GM19193 (cell line): ENCODE results near the gene QKI.

Experiments
- POLR2A ChIP-seq: IDR thresholded peaks from 4 replicates; pipeline ENCODE4 v1.6.1; 2011; ENCODE audit not compliant: insufficient read depth, insufficient read length; ENCODE audit errors: extremely low read depth

QKI gene

DNA sequence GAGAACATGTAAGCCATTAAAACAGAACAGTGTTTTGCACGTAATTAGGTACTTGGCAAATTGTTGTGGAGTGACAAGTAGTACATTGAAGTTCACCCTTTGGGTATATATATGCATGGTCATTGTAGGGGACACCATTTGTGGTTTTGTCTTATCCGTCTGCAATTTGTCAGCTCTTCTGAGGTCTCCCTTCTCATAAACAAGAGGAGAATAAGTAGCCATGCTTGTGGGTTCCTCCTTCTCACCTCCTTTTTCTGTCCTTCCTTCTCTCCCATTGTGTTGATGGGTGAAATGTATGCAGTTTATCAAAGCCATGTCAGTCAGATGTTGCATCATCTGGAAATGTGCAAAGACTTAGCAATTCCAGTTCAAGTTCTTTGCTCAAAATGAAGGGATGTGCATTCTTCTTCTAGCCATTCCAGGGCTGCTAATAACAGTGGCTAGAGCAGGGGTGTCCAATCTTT is 70.9 kb downstream of the QKI start:
- no peak for TF ChIP-seq POLR2A

- no peak for TF ChIP-seq POLR2A
Observed at GRCh38 chr6:163486821-163487220, 72.3 kb downstream of the QKI start.

DNA sequence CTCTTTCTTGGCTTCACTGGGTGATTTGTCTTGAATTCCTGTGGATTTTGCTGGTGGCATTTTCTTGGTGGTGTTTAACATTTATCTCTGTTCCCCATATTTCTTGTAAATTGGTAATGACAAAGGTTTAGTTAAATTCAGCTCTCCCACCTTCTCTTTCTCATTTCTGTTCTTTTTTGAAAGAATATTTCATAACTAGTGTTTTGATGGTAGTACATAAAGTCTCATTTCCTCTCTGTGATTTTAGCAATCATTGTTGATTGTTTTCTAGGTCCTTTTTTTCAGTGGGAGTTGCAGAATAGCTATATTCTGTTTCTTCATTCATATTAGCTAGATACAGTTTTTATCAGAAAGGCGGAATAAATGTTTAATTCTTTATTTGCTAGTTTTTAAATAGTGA is 73.1 kb downstream of the QKI start:
- TF ChIP-seq POLR2A = no peak

- TF ChIP-seq POLR2A = no peak
Observed at GRCh38 chr6:163489584-163489983, 75.1 kb downstream of the QKI start.

GRCh38 chr6:163490826-163491577 is 76.5 kb downstream of the QKI start:
- no peak for TF ChIP-seq POLR2A

DNA sequence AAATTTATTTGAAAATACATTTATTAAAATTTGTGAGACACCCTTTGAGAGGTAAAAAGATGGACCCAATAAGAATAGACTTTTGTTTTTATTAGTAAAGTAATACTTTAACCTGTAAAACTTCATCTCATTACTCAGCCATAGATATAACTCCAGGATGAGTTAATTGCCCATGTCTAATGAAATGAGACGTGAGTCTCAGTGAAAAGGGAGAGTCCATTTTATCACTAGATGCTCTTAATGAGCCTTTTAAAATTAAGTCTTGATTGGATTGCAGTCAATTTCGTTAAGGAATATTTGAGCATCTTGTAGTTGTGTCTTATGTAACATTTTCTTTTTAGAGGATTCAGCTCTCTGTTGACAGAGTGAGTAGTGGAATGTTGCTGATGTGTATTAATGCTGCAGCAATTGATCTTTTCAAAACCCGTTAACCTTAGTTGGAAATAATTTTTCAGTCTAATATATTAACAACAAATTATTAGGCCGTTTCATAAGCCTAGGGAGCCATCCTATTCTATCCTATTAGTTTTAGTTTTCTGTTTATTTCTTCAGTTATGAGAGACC is 77.3 kb downstream of the QKI start:
- TF ChIP-seq POLR2A = no peak

DNA sequence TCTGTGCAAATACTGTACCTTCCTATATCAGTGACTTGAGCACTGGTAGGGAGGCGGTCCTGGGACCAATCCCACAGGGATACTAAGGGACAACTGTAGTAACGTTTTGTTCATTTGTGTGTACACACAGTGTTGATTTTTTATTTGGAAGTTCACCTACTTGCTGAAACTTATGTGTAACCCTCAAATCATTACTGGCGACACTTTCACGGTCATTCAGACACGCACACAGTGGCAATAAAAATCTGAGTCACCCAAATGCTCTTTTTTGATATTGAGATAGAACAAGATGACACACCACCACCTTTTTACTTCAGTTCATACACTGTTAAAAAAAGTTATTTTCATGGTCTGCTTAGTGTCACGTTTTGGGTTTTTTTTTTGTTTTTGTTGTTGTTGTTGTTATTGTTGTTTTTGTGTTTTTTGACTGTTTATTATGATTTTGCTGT is 79.8 kb downstream of the QKI start:
- TF ChIP-seq POLR2A = no peak

DNA sequence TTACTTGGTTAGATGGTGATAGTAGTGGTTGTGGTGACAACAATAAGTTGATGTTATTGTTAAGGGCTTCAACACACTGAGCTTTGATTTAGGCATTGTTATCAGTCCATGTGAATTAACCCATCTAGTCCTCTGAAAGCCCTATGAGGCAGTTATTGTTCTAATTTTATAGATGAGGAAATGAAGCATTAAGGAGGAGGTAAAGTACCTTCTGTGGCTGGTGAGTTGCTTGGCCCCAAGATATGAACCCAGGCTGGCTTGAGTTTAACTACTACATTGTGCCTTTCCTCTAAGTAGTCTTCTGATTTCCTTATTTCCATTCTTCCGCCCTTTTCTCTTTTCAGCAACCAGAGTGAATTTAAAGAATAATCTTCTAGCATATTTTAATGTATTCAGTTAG is 81.7 kb downstream of the QKI start:
- no peak for TF ChIP-seq POLR2A

DNA sequence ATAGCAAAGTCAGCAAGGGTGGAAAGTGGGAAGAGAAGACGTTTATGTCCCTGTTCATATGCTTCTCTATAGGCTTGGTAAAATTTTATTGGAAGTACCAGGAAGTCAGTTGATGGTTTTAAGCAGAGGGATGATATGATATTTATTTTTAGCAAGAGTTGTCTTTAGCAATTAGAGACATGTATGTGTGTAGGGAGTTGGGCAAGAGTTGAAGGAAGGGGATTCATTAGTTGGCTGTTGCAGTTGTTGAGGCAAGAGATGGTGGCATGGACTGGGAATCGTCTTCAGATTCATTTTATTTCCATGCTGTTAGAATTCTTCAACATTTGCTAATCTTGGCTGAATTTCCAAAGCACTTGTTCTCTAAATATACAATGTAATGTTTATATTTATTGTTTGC is 85.6 kb downstream of the QKI start:
- TF ChIP-seq POLR2A = no peak

- no peak for TF ChIP-seq POLR2A
Observed at GRCh38 chr6:163501026-163501425, 86.5 kb downstream of the QKI start.

- TF ChIP-seq POLR2A = no peak
Observed at GRCh38 chr6:163501439-163501838, 86.9 kb downstream of the QKI start.

DNA sequence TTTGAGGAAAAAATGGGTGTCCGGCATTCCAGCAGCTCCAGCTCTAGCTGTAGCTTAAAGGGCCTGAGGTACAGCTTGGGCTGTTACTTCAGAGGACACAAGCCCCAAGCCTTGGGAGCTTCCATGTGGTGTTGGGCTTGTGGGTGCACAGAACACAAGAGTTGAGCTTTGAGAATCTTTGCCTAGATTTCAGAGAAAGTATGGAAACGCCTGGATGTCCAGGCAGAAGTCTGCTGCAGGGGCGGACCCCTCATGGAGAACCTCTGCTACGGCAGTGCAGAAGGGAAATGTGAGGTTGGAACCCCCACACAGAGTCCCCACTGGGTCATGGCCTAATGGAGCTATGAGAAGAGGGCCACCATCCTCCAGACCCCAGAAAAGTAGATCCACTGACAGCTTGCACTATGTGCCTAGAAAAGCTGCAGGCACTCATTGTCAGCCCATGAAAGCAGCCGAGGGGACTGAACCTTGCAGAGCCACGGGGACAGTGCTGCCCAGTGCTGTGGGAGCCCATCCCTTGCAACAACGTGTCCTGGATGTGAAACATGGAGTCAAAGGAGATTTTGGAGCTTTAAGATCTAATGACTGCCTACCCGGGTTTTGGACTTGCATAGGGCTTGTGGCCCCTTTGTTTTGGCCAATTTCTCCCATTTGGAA is 90.6 kb downstream of the QKI start:
- TF ChIP-seq POLR2A = no peak

- TF ChIP-seq POLR2A = no peak
Observed at GRCh38 chr6:163507965-163508364, 93.4 kb downstream of the QKI start.

DNA sequence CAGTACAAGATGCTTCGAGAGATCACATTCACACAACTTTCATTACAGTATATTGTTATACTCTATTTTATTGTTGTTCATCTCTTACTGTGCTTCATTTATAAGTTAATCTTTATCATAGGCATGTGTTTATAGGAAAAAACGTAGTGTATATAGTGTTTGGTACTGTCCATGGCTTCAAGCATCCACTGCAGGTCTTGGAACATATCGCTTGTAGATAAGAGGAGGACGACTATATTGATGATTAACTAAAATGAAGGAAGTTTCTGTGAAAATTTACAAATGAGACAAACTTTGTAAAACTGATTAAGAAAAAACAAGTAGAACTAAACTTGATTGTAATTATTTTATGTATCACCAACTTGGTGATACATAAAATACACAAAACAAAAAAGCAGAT is 98.5 kb downstream of the QKI start:
- no peak for TF ChIP-seq POLR2A

DNA sequence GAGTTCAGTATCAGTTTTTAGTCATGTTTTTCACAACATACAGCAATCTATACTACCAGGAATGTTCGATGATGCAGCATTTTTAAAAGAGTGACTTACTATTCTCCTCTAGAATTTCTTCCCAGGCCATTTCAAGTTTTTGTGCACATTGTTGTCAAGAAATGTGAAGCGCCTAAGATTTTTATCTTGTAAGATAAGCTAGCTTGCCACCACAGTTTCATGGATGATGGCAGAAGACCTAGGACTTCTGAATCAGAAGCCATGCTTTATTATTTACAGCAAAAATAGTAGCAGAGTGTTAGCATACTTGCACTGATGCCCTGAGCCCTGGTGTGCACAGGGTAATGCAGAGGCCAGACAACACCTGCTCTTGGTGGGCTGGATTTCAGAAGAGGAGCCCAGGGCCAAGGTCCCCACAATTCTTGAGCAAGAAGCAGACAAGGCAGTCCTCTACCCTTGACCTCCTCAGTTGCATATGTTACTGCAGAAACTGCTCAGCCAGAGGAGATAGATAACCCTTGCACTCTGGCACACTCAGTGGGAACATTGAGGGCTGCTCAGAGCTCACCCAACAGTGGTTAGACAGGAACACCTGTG is 99.2 kb downstream of the QKI start:
- TF ChIP-seq POLR2A = no peak
